B cell (primary cell): ENCODE data around the gene STAB1.

Experiments
- CTCF ChIP-seq: fragments of 200-600 bp; IDR thresholded peaks from one replicate; pipeline ENCODE4 v1.8.0; 2022; ENCODE audit warnings: antibody characterized with exemption, mild to moderate bottlenecking
- EZH2 ChIP-seq: IDR thresholded peaks from 2 replicates; pipeline ENCODE4 v1.6.1; 2012; ENCODE audit warnings: borderline replicate concordance, low read depth, mild to moderate bottlenecking, moderate library complexity, low read length; ENCODE audit not compliant: insufficient read depth, poor library complexity, severe bottlenecking

GRCh38 chr3:52452126-52452525, 43.0 kb upstream of the STAB1 start:
- no peak for TF ChIP-seq CTCF
- no peak for TF ChIP-seq EZH2
